ENCODE results near the gene MARCHF2.

DNA sequence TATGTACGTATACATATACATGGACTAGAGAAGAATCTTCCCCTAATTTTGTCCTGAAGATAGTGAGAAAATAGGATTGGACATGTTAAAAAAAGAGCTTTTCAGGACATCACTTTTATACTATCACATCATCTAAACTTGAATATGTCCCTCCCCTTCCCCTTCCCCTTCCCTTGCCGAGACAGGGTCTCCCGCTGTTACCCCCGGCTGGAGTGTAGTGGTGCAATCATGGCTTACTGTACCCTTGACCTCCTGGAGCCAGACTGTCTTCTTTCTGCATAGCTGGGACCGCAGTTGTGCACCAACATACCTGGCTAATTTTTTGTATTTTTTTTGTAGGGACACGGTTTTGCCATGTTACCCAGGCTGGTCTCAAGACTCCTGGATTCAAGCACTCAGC lies 38.3 kb downstream of the MARCHF2 start:
- TF ChIP-seq FOXK1 (CRISPR knock-in tag; IDR thresholded peaks at IDR 0.05) (no peak), FOXP1 (CRISPR knock-in tag; IDR thresholded peaks at IDR 0.05; ENCODE audit: borderline replicate concordance) (no peak), KAT7 (CRISPR knock-in tag; IDR thresholded peaks at IDR 0.05; ENCODE audit: borderline replicate concordance) (no peak)
- TF ChIP-seq, protein P1, sequence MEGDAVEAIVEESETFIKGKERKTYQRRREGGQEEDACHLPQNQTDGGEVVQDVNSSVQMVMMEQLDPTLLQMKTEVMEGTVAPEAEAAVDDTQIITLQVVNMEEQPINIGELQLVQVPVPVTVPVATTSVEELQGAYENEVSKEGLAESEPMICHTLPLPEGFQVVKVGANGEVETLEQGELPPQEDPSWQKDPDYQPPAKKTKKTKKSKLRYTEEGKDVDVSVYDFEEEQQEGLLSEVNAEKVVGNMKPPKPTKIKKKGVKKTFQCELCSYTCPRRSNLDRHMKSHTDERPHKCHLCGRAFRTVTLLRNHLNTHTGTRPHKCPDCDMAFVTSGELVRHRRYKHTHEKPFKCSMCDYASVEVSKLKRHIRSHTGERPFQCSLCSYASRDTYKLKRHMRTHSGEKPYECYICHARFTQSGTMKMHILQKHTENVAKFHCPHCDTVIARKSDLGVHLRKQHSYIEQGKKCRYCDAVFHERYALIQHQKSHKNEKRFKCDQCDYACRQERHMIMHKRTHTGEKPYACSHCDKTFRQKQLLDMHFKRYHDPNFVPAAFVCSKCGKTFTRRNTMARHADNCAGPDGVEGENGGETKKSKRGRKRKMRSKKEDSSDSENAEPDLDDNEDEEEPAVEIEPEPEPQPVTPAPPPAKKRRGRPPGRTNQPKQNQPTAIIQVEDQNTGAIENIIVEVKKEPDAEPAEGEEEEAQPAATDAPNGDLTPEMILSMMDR (IDR thresholded peaks at IDR 0.05): no peak
- TF ChIP-seq, protein P2, sequence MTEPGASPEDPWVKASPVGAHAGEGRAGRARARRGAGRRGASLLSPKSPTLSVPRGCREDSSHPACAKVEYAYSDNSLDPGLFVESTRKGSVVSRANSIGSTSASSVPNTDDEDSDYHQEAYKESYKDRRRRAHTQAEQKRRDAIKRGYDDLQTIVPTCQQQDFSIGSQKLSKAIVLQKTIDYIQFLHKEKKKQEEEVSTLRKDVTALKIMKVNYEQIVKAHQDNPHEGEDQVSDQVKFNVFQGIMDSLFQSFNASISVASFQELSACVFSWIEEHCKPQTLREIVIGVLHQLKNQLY (CRISPR knock-in tag; IDR thresholded peaks at IDR 0.05): no peak
- TF ChIP-seq, protein P3, sequence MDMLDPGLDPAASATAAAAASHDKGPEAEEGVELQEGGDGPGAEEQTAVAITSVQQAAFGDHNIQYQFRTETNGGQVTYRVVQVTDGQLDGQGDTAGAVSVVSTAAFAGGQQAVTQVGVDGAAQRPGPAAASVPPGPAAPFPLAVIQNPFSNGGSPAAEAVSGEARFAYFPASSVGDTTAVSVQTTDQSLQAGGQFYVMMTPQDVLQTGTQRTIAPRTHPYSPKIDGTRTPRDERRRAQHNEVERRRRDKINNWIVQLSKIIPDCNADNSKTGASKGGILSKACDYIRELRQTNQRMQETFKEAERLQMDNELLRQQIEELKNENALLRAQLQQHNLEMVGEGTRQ (CRISPR knock-in tag; IDR thresholded peaks at IDR 0.05): no peak
- TF ChIP-seq, protein P4, sequence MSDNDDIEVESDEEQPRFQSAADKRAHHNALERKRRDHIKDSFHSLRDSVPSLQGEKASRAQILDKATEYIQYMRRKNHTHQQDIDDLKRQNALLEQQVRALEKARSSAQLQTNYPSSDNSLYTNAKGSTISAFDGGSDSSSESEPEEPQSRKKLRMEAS (CRISPR knock-in tag; IDR thresholded peaks at IDR 0.05): no peak
- TF ChIP-seq, protein P5, sequence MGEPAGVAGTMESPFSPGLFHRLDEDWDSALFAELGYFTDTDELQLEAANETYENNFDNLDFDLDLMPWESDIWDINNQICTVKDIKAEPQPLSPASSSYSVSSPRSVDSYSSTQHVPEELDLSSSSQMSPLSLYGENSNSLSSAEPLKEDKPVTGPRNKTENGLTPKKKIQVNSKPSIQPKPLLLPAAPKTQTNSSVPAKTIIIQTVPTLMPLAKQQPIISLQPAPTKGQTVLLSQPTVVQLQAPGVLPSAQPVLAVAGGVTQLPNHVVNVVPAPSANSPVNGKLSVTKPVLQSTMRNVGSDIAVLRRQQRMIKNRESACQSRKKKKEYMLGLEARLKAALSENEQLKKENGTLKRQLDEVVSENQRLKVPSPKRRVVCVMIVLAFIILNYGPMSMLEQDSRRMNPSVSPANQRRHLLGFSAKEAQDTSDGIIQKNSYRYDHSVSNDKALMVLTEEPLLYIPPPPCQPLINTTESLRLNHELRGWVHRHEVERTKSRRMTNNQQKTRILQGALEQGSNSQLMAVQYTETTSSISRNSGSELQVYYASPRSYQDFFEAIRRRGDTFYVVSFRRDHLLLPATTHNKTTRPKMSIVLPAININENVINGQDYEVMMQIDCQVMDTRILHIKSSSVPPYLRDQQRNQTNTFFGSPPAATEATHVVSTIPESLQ (CRISPR knock-in tag; IDR thresholded peaks at IDR 0.05): no peak
- TF ChIP-seq, protein P6, sequence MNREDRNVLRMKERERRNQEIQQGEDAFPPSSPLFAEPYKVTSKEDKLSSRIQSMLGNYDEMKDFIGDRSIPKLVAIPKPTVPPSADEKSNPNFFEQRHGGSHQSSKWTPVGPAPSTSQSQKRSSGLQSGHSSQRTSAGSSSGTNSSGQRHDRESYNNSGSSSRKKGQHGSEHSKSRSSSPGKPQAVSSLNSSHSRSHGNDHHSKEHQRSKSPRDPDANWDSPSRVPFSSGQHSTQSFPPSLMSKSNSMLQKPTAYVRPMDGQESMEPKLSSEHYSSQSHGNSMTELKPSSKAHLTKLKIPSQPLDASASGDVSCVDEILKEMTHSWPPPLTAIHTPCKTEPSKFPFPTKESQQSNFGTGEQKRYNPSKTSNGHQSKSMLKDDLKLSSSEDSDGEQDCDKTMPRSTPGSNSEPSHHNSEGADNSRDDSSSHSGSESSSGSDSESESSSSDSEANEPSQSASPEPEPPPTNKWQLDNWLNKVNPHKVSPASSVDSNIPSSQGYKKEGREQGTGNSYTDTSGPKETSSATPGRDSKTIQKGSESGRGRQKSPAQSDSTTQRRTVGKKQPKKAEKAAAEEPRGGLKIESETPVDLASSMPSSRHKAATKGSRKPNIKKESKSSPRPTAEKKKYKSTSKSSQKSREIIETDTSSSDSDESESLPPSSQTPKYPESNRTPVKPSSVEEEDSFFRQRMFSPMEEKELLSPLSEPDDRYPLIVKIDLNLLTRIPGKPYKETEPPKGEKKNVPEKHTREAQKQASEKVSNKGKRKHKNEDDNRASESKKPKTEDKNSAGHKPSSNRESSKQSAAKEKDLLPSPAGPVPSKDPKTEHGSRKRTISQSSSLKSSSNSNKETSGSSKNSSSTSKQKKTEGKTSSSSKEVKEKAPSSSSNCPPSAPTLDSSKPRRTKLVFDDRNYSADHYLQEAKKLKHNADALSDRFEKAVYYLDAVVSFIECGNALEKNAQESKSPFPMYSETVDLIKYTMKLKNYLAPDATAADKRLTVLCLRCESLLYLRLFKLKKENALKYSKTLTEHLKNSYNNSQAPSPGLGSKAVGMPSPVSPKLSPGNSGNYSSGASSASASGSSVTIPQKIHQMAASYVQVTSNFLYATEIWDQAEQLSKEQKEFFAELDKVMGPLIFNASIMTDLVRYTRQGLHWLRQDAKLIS (CRISPR knock-in tag; IDR thresholded peaks at IDR 0.05; ENCODE audit: borderline replicate concordance): no peak
- TF ChIP-seq, protein P7, sequence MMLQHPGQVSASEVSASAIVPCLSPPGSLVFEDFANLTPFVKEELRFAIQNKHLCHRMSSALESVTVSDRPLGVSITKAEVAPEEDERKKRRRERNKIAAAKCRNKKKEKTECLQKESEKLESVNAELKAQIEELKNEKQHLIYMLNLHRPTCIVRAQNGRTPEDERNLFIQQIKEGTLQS (CRISPR knock-in tag; conservative IDR thresholded peaks at IDR 0.05): no peak

Data from WTC11 (cell line).